K562 (cell line): Measurements from ENCODE around the gene PRXL2B. TPM values are rescaled to one million over a fixed set of nuclear protein-coding genes. Genes with fewer than 3 reads are reported as not detected.

Source experiments
- ARNT ChIP-seq, 2 experiments: fragments of 450-650 bp; IDR thresholded peaks; 2 replicates each; pipeline ENCODE4 v1.6.1; 2016; ENCODE audit warnings: mild to moderate bottlenecking in 1 of 2
- BRCA1 ChIP-seq, 2 experiments: fragments of 450-650 bp in 1 of 2; sonication (generic) in 1 of 2; formaldehyde crosslinking in 1 of 2; IDR thresholded peaks; 2 replicates each; pipeline versions ENCODE4 v1.5.0 to v1.6.1; 2017 to 2020; ENCODE audit warnings: mild to moderate bottlenecking in 1 of 2, missing genetic modification reagents in 1 of 2
- E2F6 ChIP-seq, 2 experiments: IDR thresholded peaks; 2 replicates each; pipeline ENCODE4 v1.6.1; 2011; ENCODE audit warnings: borderline replicate concordance in 1 of 2, control low read depth in 1 of 2, low read depth in 1 of 2, low read length in 1 of 2, mild to moderate bottlenecking in 1 of 2, mixed read lengths in 1 of 2, moderate library complexity in 1 of 2; ENCODE audit not compliant: insufficient read depth in 1 of 2, insufficient read length in 1 of 2, poor library complexity in 1 of 2, severe bottlenecking in 1 of 2; ENCODE audit errors: extremely low read depth in 1 of 2
- FOXA1 ChIP-seq: fragments of 450-650 bp; IDR thresholded peaks from 2 replicates; pipeline ENCODE4 v1.6.1; 2016; ENCODE audit warnings: mild to moderate bottlenecking, borderline replicate concordance
- HDAC2 ChIP-seq: fragments of 450-650 bp; IDR thresholded peaks from 2 replicates; pipeline ENCODE4 v1.6.1; 2016; ENCODE audit warnings: mild to moderate bottlenecking
- JUNB ChIP-seq: fragments of 450-650 bp; formaldehyde crosslinking; conservative IDR thresholded peaks from 2 replicates; pipeline ENCODE4 v1.4.0; 2020; ENCODE audit warnings: mild to moderate bottlenecking
- RB1 ChIP-seq: fragments of 450-650 bp; IDR thresholded peaks from 2 replicates; pipeline ENCODE4 v1.6.1; 2017; ENCODE audit warnings: low read depth, mild to moderate bottlenecking
- RBM15 ChIP-seq: fragments of 200-400 bp; formaldehyde crosslinking; IDR thresholded peaks from 2 replicates; pipeline ENCODE4 v1.6.1; 2018; ENCODE audit warnings: mild to moderate bottlenecking, low read length, moderate library complexity; ENCODE audit not compliant: insufficient read depth
- RFX5 ChIP-seq: IDR thresholded peaks from 2 replicates; pipeline ENCODE4 v1.6.1; 2011; ENCODE audit warnings: low read depth, mild to moderate bottlenecking, improper control_type of control experiment, low read length
- SRF ChIP-seq, 2 experiments: fragments of 250-450, 450-650 bp in 1 of 2; sonication (Bioruptor Pico) in 1 of 2; sonication (generic) in 1 of 2; formaldehyde crosslinking; IDR thresholded peaks; 2 replicates each; pipeline versions ENCODE4 v1.5.0 to v1.5.1; 2020 to 2022; ENCODE audit warnings: mild to moderate bottlenecking in 1 of 2, missing genetic modification reagents in 1 of 2
- ZBTB17 ChIP-seq: fragments of 450-650 bp; formaldehyde crosslinking; IDR thresholded peaks from 2 replicates; pipeline ENCODE4 v1.4.0; 2020; ENCODE audit warnings: mild to moderate bottlenecking
- ZNF583 ChIP-seq: fragments of 250-450 bp; sonication (Bioruptor Pico); IDR thresholded peaks from 2 replicates; pipeline ENCODE4 v1.4.0; 2020
- ZNF696 ChIP-seq: fragments of 250-450 bp; sonication (Bioruptor Pico); conservative IDR thresholded peaks from 2 replicates; pipeline ENCODE4 v1.4.0; 2020; ENCODE audit warnings: mild to moderate bottlenecking, moderate library complexity
- polyA plus RNA-seq, 8 experiments: library from polyadenylated mRNA; depleted of rRNA in 4 of 8; stranded (reverse) in 5 of 8; unstranded in 3 of 8; fragments of >200 nt; fragmentation: Nextera tagmentation in 2 of 8; fragmentation: Illumina TruSeq in 1 of 8; extraction: Ambion mirVana in 2 of 8; extraction: Trizol in 1 of 8; gene quantifications; 2 replicates each; pipeline versions ENCODE4 v1.2.1 to v1.2.3, GENCODE V29; 2011 to 2014; ENCODE audit warnings: inconsistent platforms in 1 of 8, missing spikeins in 1 of 8
- total RNA-seq, 7 experiments: library from RNA; depleted of rRNA in 6 of 7; stranded (reverse); fragments of >200 nt in 6 of 7; fragmentation: Illumina TruSeq in 2 of 7; extraction: Trizol in 2 of 7; gene quantifications; 2 replicates each; pipeline versions ENCODE4 v1.2.1 to v1.2.3, GENCODE V29; 2011 to 2021; ENCODE audit warnings: low replicate concordance in 1 of 7
- TF ChIP-seq, protein P1 (sequence below): fragments of 250-450 bp; sonication (Bioruptor Pico); IDR thresholded peaks from 2 replicates; pipeline ENCODE4 v1.4.0; 2020
- TF ChIP-seq, protein P2 (sequence below): sonication (generic); formaldehyde crosslinking; IDR thresholded peaks from 2 replicates; pipeline ENCODE4 v1.8.0; 2022; ENCODE audit warnings: missing genetic modification reagents, mild to moderate bottlenecking, borderline replicate concordance
- TF ChIP-seq, protein P3 (sequence below): sonication (generic); formaldehyde crosslinking; IDR thresholded peaks from 2 replicates; pipeline ENCODE4 v1.8.1; 2022; ENCODE audit warnings: missing genetic modification reagents

The PRXL2B gene
- total and polyA plus RNA-seq, 9 of the 15 experiments (the other 6 are each of a cell fraction or from before 2014, with no cell fraction given): 0.99 to 25.3 (median 11.8) TPM

DNA sequence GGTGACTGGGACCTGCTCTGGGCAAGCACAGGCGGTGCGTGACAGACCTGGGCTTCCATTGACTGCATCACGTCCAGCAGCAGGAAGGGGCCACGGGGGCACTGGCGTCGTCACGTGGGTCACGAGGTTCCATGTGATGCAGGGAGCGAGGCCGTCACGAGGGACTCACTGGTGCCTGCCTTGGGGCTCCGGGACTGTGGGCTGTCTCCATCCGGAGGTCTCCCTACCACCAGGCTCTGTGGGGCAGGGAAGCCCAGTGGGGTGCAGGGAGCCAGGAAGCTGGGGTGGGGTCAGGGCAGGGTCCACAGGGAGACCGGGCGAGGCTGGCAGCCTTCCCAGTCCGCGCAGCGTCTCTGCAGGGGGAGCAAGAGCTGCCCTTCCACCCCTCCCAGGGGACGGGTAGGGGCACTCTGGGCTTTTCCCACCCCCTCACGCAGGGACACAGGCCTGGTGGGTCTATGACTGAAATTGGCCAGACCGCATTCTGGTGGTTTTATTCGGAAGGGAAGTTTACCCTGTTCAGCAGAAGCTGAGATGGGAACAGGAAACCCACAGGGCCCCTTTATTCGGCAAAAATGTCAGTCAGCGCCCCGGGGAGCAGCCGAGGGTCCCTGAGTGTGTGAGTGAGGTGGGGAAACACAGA, 30.8 kb upstream of the PRXL2B start (continued):
- TF ChIP-seq, protein P1, sequence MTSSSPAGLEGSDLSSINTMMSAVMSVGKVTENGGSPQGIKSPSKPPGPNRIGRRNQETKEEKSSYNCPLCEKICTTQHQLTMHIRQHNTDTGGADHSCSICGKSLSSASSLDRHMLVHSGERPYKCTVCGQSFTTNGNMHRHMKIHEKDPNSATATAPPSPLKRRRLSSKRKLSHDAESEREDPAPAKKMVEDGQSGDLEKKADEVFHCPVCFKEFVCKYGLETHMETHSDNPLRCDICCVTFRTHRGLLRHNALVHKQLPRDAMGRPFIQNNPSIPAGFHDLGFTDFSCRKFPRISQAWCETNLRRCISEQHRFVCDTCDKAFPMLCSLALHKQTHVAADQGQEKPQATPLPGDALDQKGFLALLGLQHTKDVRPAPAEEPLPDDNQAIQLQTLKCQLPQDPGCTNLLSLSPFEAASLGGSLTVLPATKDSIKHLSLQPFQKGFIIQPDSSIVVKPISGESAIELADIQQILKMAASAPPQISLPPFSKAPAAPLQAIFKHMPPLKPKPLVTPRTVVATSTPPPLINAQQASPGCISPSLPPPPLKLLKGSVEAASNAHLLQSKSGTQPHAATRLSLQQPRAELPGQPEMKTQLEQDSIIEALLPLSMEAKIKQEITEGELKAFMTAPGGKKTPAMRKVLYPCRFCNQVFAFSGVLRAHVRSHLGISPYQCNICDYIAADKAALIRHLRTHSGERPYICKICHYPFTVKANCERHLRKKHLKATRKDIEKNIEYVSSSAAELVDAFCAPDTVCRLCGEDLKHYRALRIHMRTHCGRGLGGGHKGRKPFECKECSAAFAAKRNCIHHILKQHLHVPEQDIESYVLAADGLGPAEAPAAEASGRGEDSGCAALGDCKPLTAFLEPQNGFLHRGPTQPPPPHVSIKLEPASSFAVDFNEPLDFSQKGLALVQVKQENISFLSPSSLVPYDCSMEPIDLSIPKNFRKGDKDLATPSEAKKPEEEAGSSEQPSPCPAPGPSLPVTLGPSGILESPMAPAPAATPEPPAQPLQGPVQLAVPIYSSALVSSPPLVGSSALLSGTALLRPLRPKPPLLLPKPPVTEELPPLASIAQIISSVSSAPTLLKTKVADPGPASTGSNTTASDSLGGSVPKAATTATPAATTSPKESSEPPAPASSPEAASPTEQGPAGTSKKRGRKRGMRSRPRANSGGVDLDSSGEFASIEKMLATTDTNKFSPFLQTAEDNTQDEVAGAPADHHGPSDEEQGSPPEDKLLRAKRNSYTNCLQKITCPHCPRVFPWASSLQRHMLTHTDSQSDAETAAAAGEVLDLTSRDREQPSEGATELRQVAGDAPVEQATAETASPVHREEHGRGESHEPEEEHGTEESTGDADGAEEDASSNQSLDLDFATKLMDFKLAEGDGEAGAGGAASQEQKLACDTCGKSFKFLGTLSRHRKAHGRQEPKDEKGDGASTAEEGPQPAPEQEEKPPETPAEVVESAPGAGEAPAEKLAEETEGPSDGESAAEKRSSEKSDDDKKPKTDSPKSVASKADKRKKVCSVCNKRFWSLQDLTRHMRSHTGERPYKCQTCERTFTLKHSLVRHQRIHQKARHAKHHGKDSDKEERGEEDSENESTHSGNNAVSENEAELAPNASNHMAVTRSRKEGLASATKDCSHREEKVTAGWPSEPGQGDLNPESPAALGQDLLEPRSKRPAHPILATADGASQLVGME (CRISPR knock-in tag): peak; percentile 79
- TF ChIP-seq, protein P2, sequence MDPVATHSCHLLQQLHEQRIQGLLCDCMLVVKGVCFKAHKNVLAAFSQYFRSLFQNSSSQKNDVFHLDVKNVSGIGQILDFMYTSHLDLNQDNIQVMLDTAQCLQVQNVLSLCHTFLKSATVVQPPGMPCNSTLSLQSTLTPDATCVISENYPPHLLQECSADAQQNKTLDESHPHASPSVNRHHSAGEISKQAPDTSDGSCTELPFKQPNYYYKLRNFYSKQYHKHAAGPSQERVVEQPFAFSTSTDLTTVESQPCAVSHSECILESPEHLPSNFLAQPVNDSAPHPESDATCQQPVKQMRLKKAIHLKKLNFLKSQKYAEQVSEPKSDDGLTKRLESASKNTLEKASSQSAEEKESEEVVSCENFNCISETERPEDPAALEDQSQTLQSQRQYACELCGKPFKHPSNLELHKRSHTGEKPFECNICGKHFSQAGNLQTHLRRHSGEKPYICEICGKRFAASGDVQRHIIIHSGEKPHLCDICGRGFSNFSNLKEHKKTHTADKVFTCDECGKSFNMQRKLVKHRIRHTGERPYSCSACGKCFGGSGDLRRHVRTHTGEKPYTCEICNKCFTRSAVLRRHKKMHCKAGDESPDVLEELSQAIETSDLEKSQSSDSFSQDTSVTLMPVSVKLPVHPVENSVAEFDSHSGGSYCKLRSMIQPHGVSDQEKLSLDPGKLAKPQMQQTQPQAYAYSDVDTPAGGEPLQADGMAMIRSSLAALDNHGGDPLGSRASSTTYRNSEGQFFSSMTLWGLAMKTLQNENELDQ (CRISPR knock-in tag): no peak
- TF ChIP-seq JUNB (CRISPR knock-in tag) (peak; percentile 16; the same call in 1 of the 2 replicates), ZNF696 (no peak), BRCA1 (IDR thresholded peaks at IDR 0.05) (no peak), BRCA1 (CRISPR knock-in tag; IDR thresholded peaks at IDR 0.05) (no peak), SRF (CRISPR knock-in tag; IDR thresholded peaks at IDR 0.05) (no peak), ARNT (IDR thresholded peaks at IDR 0.05) (no peak), FOXA1 (no peak), RB1 (no peak), HDAC2 (no peak), ZNF583 (CRISPR knock-in tag) (peak; percentile 80; the same call in 1 of the 2 replicates), RBM15 (no peak), ZBTB17 (CRISPR knock-in tag) (peak; percentile 54), E2F6 (IDR thresholded peaks at IDR 0.05; ENCODE audit: borderline replicate concordance in 1 of 2, extremely low read depth in 1 of 2, insufficient read depth in 1 of 2, insufficient read length in 1 of 2, low read depth in 1 of 2, low read length in 1 of 2, poor library complexity in 1 of 2, severe bottlenecking in 1 of 2) (peak; percentile 64 to 76), RFX5 (no peak)
- TF ChIP-seq, protein P3, sequence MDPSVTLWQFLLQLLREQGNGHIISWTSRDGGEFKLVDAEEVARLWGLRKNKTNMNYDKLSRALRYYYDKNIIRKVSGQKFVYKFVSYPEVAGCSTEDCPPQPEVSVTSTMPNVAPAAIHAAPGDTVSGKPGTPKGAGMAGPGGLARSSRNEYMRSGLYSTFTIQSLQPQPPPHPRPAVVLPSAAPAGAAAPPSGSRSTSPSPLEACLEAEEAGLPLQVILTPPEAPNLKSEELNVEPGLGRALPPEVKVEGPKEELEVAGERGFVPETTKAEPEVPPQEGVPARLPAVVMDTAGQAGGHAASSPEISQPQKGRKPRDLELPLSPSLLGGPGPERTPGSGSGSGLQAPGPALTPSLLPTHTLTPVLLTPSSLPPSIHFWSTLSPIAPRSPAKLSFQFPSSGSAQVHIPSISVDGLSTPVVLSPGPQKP (CRISPR knock-in tag): no peak
